Neutrophil (primary cell): Measurements from ENCODE around the gene ISCU.

ENCODE experiments used
- H3K27ac ChIP-seq: fragments of 200-600 bp; sonication (generic); 2 replicates; pipeline ENCODE4 v1.5.1; 2016; ENCODE audit warnings: mild to moderate bottlenecking, moderate library complexity
- H3K27me3 ChIP-seq: fragments of 200-600 bp; sonication (generic); 2 replicates; pipeline ENCODE4 v1.6.0; 2016; ENCODE audit warnings: mild to moderate bottlenecking
- H3K36me3 ChIP-seq: fragments of 200-600 bp; sonication (generic); 2 replicates; pipeline ENCODE4 v1.5.1; 2017
- H3K4me1 ChIP-seq, 2 experiments: fragments of 200-600 bp in 1 of 2; sonication (generic) in 1 of 2; 1 replicate in 1 of 2; 2 replicates in 1 of 2; pipeline versions ENCODE4 v1.5.1 to v1.6.1; 2013 to 2016; ENCODE audit warnings: low read depth in 1 of 2, low read length in 1 of 2, mild to moderate bottlenecking in 1 of 2, moderate library complexity in 1 of 2; ENCODE audit not compliant: control insufficient read depth in 1 of 2, insufficient read depth in 1 of 2
- H3K4me3 ChIP-seq, 2 experiments: fragments of 200-600 bp in 1 of 2; sonication (generic) in 1 of 2; 1 replicate in 1 of 2; 2 replicates in 1 of 2; pipeline ENCODE4 v1.5.1; 2013 to 2016; ENCODE audit warnings: low read depth in 1 of 2, low read length in 1 of 2, mild to moderate bottlenecking in 1 of 2, moderate library complexity in 1 of 2
- H3K9me3 ChIP-seq: fragments of 200-600 bp; sonication (generic); 2 replicates; pipeline ENCODE4 v1.5.1; 2016
- CTCF ChIP-seq: fragments of 200-600 bp; sonication (generic); IDR thresholded peaks from 2 replicates; pipeline ENCODE4 v1.5.1; 2016; ENCODE audit warnings: antibody characterized with exemption

ISCU gene

DNA sequence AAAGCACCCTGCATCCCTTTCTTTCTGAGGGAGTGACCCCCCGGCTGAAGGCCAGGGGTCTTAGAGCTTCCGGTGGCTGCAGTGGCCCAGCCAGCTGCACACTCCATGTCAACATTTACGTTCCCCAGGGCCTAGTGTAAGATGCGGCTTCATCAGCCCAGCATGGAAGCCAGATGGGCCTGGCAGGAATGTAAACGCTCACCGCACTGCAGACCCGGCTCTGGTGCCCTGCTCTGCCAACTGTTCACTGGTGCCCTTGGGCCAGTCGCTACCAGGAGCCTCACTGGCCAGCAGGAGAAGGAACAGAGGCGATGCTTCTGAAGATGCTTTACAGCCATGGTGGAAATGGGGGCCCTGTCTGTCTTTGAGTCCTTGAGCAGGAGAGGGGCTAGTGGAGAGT lies 44.1 kb downstream of the ISCU start:
- H3K36me3 ChIP-seq = no peaks in the 10 kb centered on the region
- no peaks in the 10 kb centered on the region for H3K4me1 ChIP-seq
- H3K27me3 ChIP-seq = peaks cover 18% of the 10 kb centered on the region
- no peak overlapping the region for H3K4me3 ChIP-seq
- no peaks in the 10 kb centered on the region for H3K9me3 ChIP-seq
- no peak overlapping the region for H3K27ac ChIP-seq
- TF ChIP-seq CTCF = no peak

- peaks cover 18% of the 10 kb centered on the region for H3K27me3 ChIP-seq
- no peak for TF ChIP-seq CTCF
- no peaks in the 10 kb centered on the region for H3K9me3 ChIP-seq
- no peak overlapping the region for H3K27ac ChIP-seq
- no peaks in the 10 kb centered on the region for H3K4me1 ChIP-seq
- H3K4me3 ChIP-seq = no peak overlapping the region
- no peaks in the 10 kb centered on the region for H3K36me3 ChIP-seq
Measured at GRCh38 chr12:108607981-108608600, 45.7 kb downstream of the ISCU start.

DNA sequence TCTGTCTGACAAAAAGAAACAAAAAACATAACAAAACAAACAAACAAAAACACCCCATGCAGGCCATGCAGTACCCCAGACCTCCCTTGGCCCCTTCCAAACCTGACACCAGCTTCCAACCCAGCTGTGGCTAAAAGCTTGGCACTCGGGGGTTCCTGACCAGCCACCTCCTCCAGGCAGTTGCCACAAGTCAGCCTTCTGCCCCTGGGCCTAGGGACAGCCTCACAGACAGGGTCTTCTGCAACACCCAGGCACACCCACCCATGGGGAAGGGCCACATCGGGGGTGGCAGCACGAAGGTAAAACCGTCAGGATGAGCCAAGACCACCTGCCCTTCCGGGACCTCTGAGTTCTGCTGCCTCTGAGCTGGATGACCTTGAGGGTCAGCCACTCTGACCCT lies 46.2 kb downstream of the ISCU start:
- H3K27me3 ChIP-seq = peaks cover 18% of the 10 kb centered on the region
- H3K27ac ChIP-seq = no peak overlapping the region
- no peak overlapping the region for H3K4me3 ChIP-seq
- TF ChIP-seq CTCF = no peak
- no peaks in the 10 kb centered on the region for H3K9me3 ChIP-seq
- no peaks in the 10 kb centered on the region for H3K4me1 ChIP-seq
- no peaks in the 10 kb centered on the region for H3K36me3 ChIP-seq

DNA sequence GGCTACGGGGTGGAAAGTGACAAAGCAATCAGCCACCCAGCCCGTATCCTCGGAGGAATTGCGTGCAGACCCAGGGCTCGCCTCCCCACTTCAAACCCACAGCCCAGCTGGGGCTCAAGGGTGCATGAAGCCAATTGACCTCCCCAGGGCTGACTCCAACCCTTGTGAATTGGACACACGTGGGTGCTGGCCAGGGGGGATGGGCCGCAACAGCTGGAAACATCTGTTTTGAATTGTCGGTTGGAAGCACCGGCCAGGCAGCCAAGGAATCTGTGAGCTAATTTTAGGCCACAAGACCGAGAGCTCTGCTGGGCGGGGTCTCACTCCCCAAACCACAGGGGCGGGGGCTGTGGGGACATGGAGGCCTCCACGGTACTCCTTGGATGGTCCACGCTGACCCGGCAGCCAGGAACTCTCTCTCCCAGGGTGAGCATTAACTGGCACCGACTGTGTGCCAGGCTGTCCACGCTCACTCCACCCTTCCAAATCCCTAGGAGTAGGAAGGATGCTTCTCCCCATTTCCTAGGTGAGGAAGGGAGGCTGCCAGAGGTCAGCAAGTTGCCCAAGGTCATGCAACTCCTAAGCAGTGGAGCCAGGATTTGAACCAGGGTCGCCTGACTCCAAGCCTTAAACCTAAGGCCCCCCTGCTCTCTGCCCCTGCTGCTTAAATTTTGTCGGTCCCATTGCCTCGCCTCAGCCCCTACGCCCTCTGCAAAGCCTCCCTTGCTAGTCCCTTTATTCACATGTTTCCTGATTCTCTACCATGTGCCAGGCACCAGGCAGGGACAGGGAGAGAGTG lies 47.3 kb downstream of the ISCU start:
- H3K27ac ChIP-seq = no peak overlapping the region
- H3K9me3 ChIP-seq = no peaks in the 10 kb centered on the region
- no peak overlapping the region for H3K4me3 ChIP-seq
- peaks cover 18% of the 10 kb centered on the region for H3K27me3 ChIP-seq
- TF ChIP-seq CTCF = no peak
- no peaks in the 10 kb centered on the region for H3K36me3 ChIP-seq
- no peaks in the 10 kb centered on the region for H3K4me1 ChIP-seq

GRCh38 chr12:108610336-108610815 lies 48.0 kb downstream of the ISCU start:
- Histone ChIP-seq H3K27ac (no peak overlapping the region), H3K36me3 (no peaks in the 10 kb centered on the region), H3K4me1 (no peaks in the 10 kb centered on the region), H3K4me3 (no peak overlapping the region), H3K27me3 (peaks cover 18% of the 10 kb centered on the region), H3K9me3 (no peaks in the 10 kb centered on the region)
- TF ChIP-seq CTCF = no peak
